HCT116 (cell line): ENCODE data around the gene TRIM56.

Source experiments
- CEBPB ChIP-seq: IDR thresholded peaks from 2 replicates; pipeline ENCODE4 v1.6.1; 2012; ENCODE audit warnings: low read depth
- EGR1 ChIP-seq: IDR thresholded peaks from 2 replicates; pipeline ENCODE4 v1.6.1; 2012; ENCODE audit warnings: low read depth
- EZH2phosphoT487 ChIP-seq: fragments of 200-600 bp; IDR thresholded peaks from 2 replicates; pipeline ENCODE4 v1.6.1; 2018; ENCODE audit warnings: antibody characterized with exemption, borderline replicate concordance
- POLR2A ChIP-seq: IDR thresholded peaks from 2 replicates; pipeline ENCODE4 v1.7.0; 2011; ENCODE audit warnings: borderline replicate concordance; ENCODE audit not compliant: insufficient read depth, insufficient read length; ENCODE audit errors: extremely low read depth
- POLR2AphosphoS5 ChIP-seq: IDR thresholded peaks from 2 replicates; pipeline ENCODE4 v1.6.1; 2011; ENCODE audit warnings: mild to moderate bottlenecking, low read depth, low read length, moderate library complexity
- RAD21 ChIP-seq: IDR thresholded peaks from 2 replicates; pipeline ENCODE4 v1.6.1; 2012; ENCODE audit warnings: low read depth, mild to moderate bottlenecking
- SRF ChIP-seq: IDR thresholded peaks from 2 replicates; pipeline ENCODE4 v1.6.1; 2012; ENCODE audit warnings: low read depth
- YY1 ChIP-seq: IDR thresholded peaks from 2 replicates; pipeline ENCODE4 v1.6.1; 2011; ENCODE audit warnings: low read length, low read depth, moderate library complexity, mild to moderate bottlenecking; ENCODE audit not compliant: insufficient replicate concordance; ENCODE audit errors: extremely low read depth
- TF ChIP-seq, protein P1 (sequence below): IDR thresholded peaks from 2 replicates; pipeline ENCODE4 v1.6.1; 2012; ENCODE audit warnings: low read depth
- TF ChIP-seq, protein P2 (sequence below), 3 experiments: fragments of 200-600 bp in 1 of 3; sonication (generic) in 1 of 3; IDR thresholded peaks in 2 of 3; conservative IDR thresholded peaks in 1 of 3; 2 replicates each; pipeline ENCODE4 v1.5.1; 2012 to 2017; ENCODE audit warnings: low read depth in 2 of 3, low read length in 2 of 3, antibody characterized with exemption in 1 of 3, borderline replicate concordance in 1 of 3, control low read depth in 1 of 3, mild to moderate bottlenecking in 1 of 3, mixed read lengths in 1 of 3, mixed run types in 1 of 3, moderate library complexity in 1 of 3; ENCODE audit not compliant: insufficient read depth in 1 of 3
- TF ChIP-seq, protein P3 (sequence below): IDR thresholded peaks from 2 replicates; pipeline ENCODE4 v1.6.1; 2012

GRCh38 chr7:101111261-101111660, 26.0 kb downstream of the TRIM56 start:
- TF ChIP-seq EZH2phosphoT487 (no peak), EGR1 (no peak), YY1 (no peak), SRF (no peak), POLR2A (no peak), CEBPB (no peak), POLR2AphosphoS5 (no peak), RAD21 (no peak)
- TF ChIP-seq, protein P1, sequence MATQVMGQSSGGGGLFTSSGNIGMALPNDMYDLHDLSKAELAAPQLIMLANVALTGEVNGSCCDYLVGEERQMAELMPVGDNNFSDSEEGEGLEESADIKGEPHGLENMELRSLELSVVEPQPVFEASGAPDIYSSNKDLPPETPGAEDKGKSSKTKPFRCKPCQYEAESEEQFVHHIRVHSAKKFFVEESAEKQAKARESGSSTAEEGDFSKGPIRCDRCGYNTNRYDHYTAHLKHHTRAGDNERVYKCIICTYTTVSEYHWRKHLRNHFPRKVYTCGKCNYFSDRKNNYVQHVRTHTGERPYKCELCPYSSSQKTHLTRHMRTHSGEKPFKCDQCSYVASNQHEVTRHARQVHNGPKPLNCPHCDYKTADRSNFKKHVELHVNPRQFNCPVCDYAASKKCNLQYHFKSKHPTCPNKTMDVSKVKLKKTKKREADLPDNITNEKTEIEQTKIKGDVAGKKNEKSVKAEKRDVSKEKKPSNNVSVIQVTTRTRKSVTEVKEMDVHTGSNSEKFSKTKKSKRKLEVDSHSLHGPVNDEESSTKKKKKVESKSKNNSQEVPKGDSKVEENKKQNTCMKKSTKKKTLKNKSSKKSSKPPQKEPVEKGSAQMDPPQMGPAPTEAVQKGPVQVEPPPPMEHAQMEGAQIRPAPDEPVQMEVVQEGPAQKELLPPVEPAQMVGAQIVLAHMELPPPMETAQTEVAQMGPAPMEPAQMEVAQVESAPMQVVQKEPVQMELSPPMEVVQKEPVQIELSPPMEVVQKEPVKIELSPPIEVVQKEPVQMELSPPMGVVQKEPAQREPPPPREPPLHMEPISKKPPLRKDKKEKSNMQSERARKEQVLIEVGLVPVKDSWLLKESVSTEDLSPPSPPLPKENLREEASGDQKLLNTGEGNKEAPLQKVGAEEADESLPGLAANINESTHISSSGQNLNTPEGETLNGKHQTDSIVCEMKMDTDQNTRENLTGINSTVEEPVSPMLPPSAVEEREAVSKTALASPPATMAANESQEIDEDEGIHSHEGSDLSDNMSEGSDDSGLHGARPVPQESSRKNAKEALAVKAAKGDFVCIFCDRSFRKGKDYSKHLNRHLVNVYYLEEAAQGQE = no peak
- TF ChIP-seq, protein P2, sequence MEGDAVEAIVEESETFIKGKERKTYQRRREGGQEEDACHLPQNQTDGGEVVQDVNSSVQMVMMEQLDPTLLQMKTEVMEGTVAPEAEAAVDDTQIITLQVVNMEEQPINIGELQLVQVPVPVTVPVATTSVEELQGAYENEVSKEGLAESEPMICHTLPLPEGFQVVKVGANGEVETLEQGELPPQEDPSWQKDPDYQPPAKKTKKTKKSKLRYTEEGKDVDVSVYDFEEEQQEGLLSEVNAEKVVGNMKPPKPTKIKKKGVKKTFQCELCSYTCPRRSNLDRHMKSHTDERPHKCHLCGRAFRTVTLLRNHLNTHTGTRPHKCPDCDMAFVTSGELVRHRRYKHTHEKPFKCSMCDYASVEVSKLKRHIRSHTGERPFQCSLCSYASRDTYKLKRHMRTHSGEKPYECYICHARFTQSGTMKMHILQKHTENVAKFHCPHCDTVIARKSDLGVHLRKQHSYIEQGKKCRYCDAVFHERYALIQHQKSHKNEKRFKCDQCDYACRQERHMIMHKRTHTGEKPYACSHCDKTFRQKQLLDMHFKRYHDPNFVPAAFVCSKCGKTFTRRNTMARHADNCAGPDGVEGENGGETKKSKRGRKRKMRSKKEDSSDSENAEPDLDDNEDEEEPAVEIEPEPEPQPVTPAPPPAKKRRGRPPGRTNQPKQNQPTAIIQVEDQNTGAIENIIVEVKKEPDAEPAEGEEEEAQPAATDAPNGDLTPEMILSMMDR (IDR thresholded peaks at IDR 0.05 in 2 of 3, conservative IDR thresholded peaks at IDR 0.05 in 1 of 3; ENCODE audit: borderline replicate concordance in 1 of 3, insufficient read depth in 1 of 3, low read depth in 2 of 3, low read length in 2 of 3) = no peak
- TF ChIP-seq, protein P3, sequence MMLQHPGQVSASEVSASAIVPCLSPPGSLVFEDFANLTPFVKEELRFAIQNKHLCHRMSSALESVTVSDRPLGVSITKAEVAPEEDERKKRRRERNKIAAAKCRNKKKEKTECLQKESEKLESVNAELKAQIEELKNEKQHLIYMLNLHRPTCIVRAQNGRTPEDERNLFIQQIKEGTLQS = no peak
